T-helper 2 cell (primary cell): ENCODE results near the gene TNS3.

Experiments
- DNase-seq, 5 experiments: peaks; one replicate each; pipeline versions ENCODE4 v3.0.0 to v3.0.0-alpha.2; 2012 to 2022

Gene TNS3

GRCh38 chr7:47401611-47402570, 180.0 kb downstream of the TNS3 start:
- no peak for DNase-seq

- no peak for DNase-seq
Observed at GRCh38 chr7:47400741-47401206, 181.1 kb downstream of the TNS3 start.

GRCh38 chr7:47400001-47400400, 181.9 kb downstream of the TNS3 start:
- no peak for DNase-seq

GRCh38 chr7:47394751-47395252, 187.1 kb downstream of the TNS3 start:
- no peak for DNase-seq

- DNase-seq, result no peak
Observed at GRCh38 chr7:47394216-47394615, 187.7 kb downstream of the TNS3 start.

GRCh38 chr7:47393406-47393805, 188.5 kb downstream of the TNS3 start:
- no peak for DNase-seq

GRCh38 chr7:47392241-47392759, 189.6 kb downstream of the TNS3 start:
- DNase-seq, result no peak

GRCh38 chr7:47391726-47392125, 190.2 kb downstream of the TNS3 start:
- no peak for DNase-seq

- DNase-seq, result no peak
Observed at GRCh38 chr7:47390914-47391313, 191.0 kb downstream of the TNS3 start.

GRCh38 chr7:47389923-47390630, 191.8 kb downstream of the TNS3 start:
- no peak for DNase-seq

- DNase-seq, result no peak
Observed at GRCh38 chr7:47389171-47389922, 192.6 kb downstream of the TNS3 start.

- DNase-seq, result no peak
Observed at GRCh38 chr7:47387506-47387905, 194.4 kb downstream of the TNS3 start.

- DNase-seq, result no peak
Observed at GRCh38 chr7:47386273-47386835, 195.6 kb downstream of the TNS3 start.

- no peak for DNase-seq
Observed at GRCh38 chr7:47385536-47386125, 196.3 kb downstream of the TNS3 start.

- no peak for DNase-seq
Observed at GRCh38 chr7:47384755-47385535, 197.0 kb downstream of the TNS3 start.

- no peak for DNase-seq
Observed at GRCh38 chr7:47383696-47384445, 198.0 kb downstream of the TNS3 start.

GRCh38 chr7:47383072-47383471, 198.8 kb downstream of the TNS3 start:
- DNase-seq, result no peak

GRCh38 chr7:47382200-47382599, 199.7 kb downstream of the TNS3 start:
- no peak for DNase-seq

- DNase-seq, result no peak
Observed at GRCh38 chr7:47381134-47381495, 200.8 kb downstream of the TNS3 start.
